Left colon (tissue), 2 donors: ENCODE data around the gene CIROP. TPM values are rescaled to one million over a fixed set of nuclear protein-coding genes. Genes with fewer than 3 reads are reported as not detected.

ENCODE experiments used
- ATAC-seq: fragments of 200-7000 bp; cut with Tn5 transposase; one replicate; pipeline ENCODE4 v1.9.1; 2020; ENCODE audit warnings: mild to moderate bottlenecking, moderate library complexity
- DNase-seq, 2 donors: peaks; one replicate each; pipeline ENCODE4 v3.0.0-alpha.2; 2020
- intact Hi-C, 2 donors: fragments of 100-400 bp; cut with DNase I in 1 of 2; cut with micrococcal nuclease in 1 of 2; formaldehyde crosslinking; loops; one replicate each; pipeline versions ENCODE4 v1.11.2 to v1.14.0; 2022; cut with DNase I, micrococcal nuclease
- total RNA-seq, 2 donors: library from RNA; stranded (reverse); fragmentation: NEBNext Ultra II Directional; extraction: Animal tissue kit (Norgen Biotek cat#: 25700); gene quantifications; one replicate each; pipeline ENCODE4 v1.2.1, GENCODE V29; 2021
- donor health status: DM: no; HTN: no; CAD: no.
- donor health status: DM: yes; HTN: yes; CAD: no.

The CIROP gene
- total RNA-seq, 2 donors from 2014 or later = not detected

GRCh38 chr14:23078692-23079116 is 26.1 kb downstream of the CIROP start:
- intact Hi-C loops = no loop called here
- ATAC-seq = peak; percentile 83
- peak in 1 of 2 donors; percentile 80 for DNase-seq

GRCh38 chr14:23077962-23078361 is 26.8 kb downstream of the CIROP start:
- DNase-seq = no peak
- intact Hi-C loops = no loop called here
- ATAC-seq = no peak

- DNase-seq (no peak), ATAC-seq (no peak)
- intact Hi-C loops = no loop called here
Observed at GRCh38 chr14:23076785-23077408, 27.9 kb downstream of the CIROP start.

GRCh38 chr14:23074906-23075305 is 29.9 kb downstream of the CIROP start:
- ATAC-seq = no peak
- intact Hi-C loops = no loop called here
- DNase-seq = no peak

GRCh38 chr14:23071921-23072539 is 32.8 kb downstream of the CIROP start:
- intact Hi-C loops = no loop called here
- peak in 1 of 2 donors; percentile 47 for DNase-seq

GRCh38 chr14:23071244-23071920 is 33.4 kb downstream of the CIROP start:
- DNase-seq (peak; percentile 81 to 89), ATAC-seq (peak; percentile 88)
- intact Hi-C loops = no loop called here

More at GRCh38 chr14:23071921-23072539, 32.8 kb downstream of the CIROP start:
- ATAC-seq = peak; percentile 58

- ATAC-seq (no peak), DNase-seq (no peak)
- intact Hi-C loops = no loop called here
Observed at GRCh38 chr14:23070262-23071129, 34.3 kb downstream of the CIROP start.

GRCh38 chr14:23069413-23069806 is 35.4 kb downstream of the CIROP start:
- intact Hi-C loops = no loop called here
- DNase-seq (no peak), ATAC-seq (no peak)

- intact Hi-C loops = no loop called here
- ATAC-seq (peak; percentile 67), DNase-seq (peak; percentile 74 to 79)
Observed at GRCh38 chr14:23068789-23069412, 35.9 kb downstream of the CIROP start.

- DNase-seq (no peak), ATAC-seq (no peak)
- intact Hi-C loops = no loop called here
Observed at GRCh38 chr14:23067847-23068788, 36.7 kb downstream of the CIROP start.

GRCh38 chr14:23066855-23067744 is 37.7 kb downstream of the CIROP start:
- ATAC-seq (no peak), DNase-seq (no peak)
- intact Hi-C loops = no loop called here

- intact Hi-C loops = no loop called here
Observed at GRCh38 chr14:23066368-23066767, 38.4 kb downstream of the CIROP start.

GRCh38 chr14:23063601-23064000 is 41.2 kb downstream of the CIROP start:
- ATAC-seq (no peak), DNase-seq (no peak)
- intact Hi-C loops = no loop called here

More at GRCh38 chr14:23066368-23066767, 38.4 kb downstream of the CIROP start:
- DNase-seq (no peak), ATAC-seq (no peak)

- no peak for ATAC-seq
- no peak for DNase-seq
- intact Hi-C loops = no loop called here
Observed at GRCh38 chr14:23062002-23062401, 42.8 kb downstream of the CIROP start.

- intact Hi-C loops = no loop called here
- ATAC-seq (no peak), DNase-seq (no peak)
Observed at GRCh38 chr14:23060536-23061260, 44.1 kb downstream of the CIROP start.
